ENCODE measurements around the gene CGGBP1. TPM values are rescaled to one million over a fixed set of nuclear protein-coding genes. Genes with fewer than 3 reads are reported as not detected.

CGGBP1 gene
- total RNA-seq, 1 donor from 2014 or later = 48.5 TPM

DNA sequence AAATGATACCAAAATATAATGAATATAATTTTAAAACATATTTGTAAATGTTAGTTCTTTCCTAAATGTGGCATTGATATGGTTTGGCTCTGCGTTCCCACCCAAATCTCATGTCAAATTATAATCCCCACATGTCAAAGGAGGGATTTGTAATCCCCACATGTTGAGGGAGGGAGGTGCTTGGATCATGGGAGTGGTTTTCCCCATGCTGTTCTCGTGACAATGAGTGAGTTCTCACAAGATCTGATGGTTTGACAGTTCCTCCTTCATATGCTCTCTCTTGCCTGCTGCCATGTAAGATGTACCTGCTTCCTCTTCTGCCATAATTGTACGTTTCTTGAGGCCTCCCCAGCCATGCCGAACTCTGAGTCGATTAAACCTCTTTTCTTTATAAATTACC, 12.0 kb downstream of the CGGBP1 start:
- Histone ChIP-seq H3K4me1 (no peaks in the 10 kb centered on the region), H3K9me3 (replicated peaks) (no peaks in the 10 kb centered on the region), H3K27ac (replicated peaks) (no peak overlapping the region), H3K4me3 (no peak overlapping the region), H3K36me3 (no peaks in the 10 kb centered on the region), H3K27me3 (ENCODE audit: low read depth) (no peaks in the 10 kb centered on the region)
- intact Hi-C loops (cut with micrococcal nuclease) = no loop called here
- TF ChIP-seq, protein P1, sequence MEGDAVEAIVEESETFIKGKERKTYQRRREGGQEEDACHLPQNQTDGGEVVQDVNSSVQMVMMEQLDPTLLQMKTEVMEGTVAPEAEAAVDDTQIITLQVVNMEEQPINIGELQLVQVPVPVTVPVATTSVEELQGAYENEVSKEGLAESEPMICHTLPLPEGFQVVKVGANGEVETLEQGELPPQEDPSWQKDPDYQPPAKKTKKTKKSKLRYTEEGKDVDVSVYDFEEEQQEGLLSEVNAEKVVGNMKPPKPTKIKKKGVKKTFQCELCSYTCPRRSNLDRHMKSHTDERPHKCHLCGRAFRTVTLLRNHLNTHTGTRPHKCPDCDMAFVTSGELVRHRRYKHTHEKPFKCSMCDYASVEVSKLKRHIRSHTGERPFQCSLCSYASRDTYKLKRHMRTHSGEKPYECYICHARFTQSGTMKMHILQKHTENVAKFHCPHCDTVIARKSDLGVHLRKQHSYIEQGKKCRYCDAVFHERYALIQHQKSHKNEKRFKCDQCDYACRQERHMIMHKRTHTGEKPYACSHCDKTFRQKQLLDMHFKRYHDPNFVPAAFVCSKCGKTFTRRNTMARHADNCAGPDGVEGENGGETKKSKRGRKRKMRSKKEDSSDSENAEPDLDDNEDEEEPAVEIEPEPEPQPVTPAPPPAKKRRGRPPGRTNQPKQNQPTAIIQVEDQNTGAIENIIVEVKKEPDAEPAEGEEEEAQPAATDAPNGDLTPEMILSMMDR (IDR thresholded peaks at IDR 0.05; ENCODE audit: borderline replicate concordance) = no peak
- DNase-seq = no peak

DNA sequence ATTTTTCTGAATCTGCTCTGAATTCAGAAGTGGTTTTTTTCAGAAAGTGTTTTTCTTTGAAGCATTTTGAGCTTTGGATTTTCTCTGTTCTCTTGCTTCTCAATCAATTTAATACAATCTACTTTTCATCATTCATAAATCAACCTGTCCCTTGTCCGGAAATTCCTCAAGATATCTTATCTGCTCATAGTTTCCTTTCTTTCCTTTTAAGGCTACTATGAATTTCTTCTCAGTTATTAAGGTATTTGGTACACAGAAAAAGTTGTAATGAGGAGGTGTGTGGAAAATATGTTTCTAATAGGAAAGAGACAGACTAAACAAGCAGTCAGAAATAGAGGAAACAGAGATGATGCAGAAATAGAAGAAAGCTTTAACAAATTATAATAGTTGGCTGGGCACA, 14.4 kb downstream of the CGGBP1 start:
- intact Hi-C loops (cut with micrococcal nuclease) = no loop called here
- Histone ChIP-seq H3K9me3 (replicated peaks) (no peaks in the 10 kb centered on the region), H3K27me3 (ENCODE audit: low read depth) (no peaks in the 10 kb centered on the region), H3K36me3 (no peaks in the 10 kb centered on the region), H3K4me1 (no peaks in the 10 kb centered on the region), H3K4me3 (no peak overlapping the region), H3K27ac (replicated peaks) (no peak overlapping the region)
- no peak for DNase-seq
- TF ChIP-seq, protein P1 (IDR thresholded peaks at IDR 0.05; ENCODE audit: borderline replicate concordance) = no peak

DNA sequence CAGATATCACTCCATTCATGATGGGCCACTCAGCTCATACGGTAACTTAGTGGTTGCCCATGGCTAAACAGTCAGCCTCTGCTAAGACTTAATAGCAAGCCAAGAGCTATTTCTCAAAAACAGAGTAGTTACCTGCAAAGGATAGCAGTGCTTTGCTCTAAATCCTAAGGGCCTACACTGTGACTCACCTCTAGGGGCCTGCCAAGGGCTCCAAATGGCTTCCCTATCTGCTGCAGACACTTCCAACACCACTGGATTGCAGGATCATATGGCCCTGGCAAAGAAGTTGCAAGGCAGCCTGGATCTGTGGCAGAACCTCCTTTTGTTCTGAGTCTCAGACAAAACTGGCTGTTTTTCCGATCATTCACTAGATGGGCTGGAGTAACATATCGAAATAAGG, 17.8 kb downstream of the CGGBP1 start:
- no peak overlapping the region for H3K27ac ChIP-seq (replicated peaks)
- intact Hi-C loops (cut with micrococcal nuclease) = no loop called here
- H3K27me3 ChIP-seq (ENCODE audit: low read depth) = no peaks in the 10 kb centered on the region
- TF ChIP-seq, protein P1 (IDR thresholded peaks at IDR 0.05; ENCODE audit: borderline replicate concordance) = no peak
- H3K36me3 ChIP-seq = no peaks in the 10 kb centered on the region
- H3K4me1 ChIP-seq = no peaks in the 10 kb centered on the region
- no peak for DNase-seq
- no peaks in the 10 kb centered on the region for H3K9me3 ChIP-seq (replicated peaks)
- H3K4me3 ChIP-seq = no peak overlapping the region

DNA sequence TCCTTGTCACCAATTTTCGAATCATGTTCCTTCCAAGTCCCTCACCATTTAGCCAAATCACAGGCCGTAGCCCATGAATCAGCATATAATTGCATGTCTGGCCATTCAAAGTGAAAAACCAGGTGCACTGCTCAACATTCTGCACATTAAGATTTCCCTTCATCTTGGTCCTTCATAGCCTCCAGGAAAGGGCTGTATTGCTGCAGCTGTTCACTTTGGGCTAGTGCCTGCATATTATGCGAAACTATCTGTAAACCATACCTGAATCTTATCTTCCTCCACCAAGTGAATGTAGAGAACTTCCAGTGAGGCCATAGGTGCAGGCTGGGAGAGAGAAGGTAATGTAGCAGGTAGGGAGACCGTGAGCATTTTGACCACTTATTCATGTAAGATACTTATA, 18.3 kb downstream of the CGGBP1 start:
- no peak for DNase-seq
- no peak overlapping the region for H3K27ac ChIP-seq (replicated peaks)
- H3K4me3 ChIP-seq = no peak overlapping the region
- no peaks in the 10 kb centered on the region for H3K4me1 ChIP-seq
- TF ChIP-seq, protein P1 (IDR thresholded peaks at IDR 0.05; ENCODE audit: borderline replicate concordance) = no peak
- no peaks in the 10 kb centered on the region for H3K36me3 ChIP-seq
- H3K9me3 ChIP-seq (replicated peaks) = no peaks in the 10 kb centered on the region
- intact Hi-C loops (cut with micrococcal nuclease) = no loop called here
- no peaks in the 10 kb centered on the region for H3K27me3 ChIP-seq (ENCODE audit: low read depth)

DNA sequence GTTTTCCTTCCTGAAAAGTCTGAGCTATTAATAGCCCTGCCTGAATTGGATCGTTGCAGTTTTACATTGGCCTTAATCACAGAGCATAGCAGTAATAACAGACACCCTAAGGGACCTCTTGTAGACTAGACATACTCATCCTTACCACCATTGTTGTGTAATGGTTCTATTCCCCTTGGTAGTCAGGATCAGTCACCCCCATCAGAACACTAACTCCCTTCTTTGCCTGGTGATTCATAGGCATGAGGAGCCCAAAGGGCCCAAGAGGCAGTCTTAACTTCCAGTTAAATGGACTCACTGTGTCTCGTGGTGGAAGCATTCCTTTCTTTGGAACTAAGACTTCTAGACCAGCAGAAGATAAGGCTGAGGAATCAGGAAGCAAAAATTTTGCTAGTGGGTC, 20.2 kb downstream of the CGGBP1 start:
- TF ChIP-seq, protein P1 (IDR thresholded peaks at IDR 0.05; ENCODE audit: borderline replicate concordance) = no peak
- Histone ChIP-seq H3K27ac (replicated peaks) (no peak overlapping the region), H3K9me3 (replicated peaks) (no peaks in the 10 kb centered on the region), H3K27me3 (ENCODE audit: low read depth) (no peaks in the 10 kb centered on the region), H3K4me1 (no peaks in the 10 kb centered on the region), H3K4me3 (no peak overlapping the region), H3K36me3 (no peaks in the 10 kb centered on the region)
- intact Hi-C loops (cut with micrococcal nuclease) = no loop called here
- DNase-seq = no peak

DNA sequence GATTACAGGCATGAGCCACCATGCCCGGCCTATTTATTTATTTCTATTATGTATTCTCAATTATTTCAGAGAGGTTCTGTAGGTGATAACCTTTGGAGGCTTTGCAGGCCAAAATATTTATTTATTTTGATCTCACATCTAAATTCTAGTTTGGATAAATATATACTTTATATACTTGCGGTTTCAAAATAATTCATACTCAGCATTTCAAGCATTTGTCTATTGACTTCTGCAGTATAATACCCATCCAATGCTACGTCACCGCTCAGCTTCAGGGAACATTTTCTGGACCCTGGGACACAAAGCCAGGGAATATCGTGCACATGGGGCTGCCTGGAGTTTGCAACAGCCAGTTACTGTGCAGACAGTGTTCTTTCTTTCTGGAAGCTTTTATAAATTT, 22.6 kb downstream of the CGGBP1 start:
- no peak for DNase-seq
- Histone ChIP-seq H3K9me3 (replicated peaks) (no peaks in the 10 kb centered on the region), H3K36me3 (no peaks in the 10 kb centered on the region), H3K4me3 (no peak overlapping the region), H3K4me1 (peaks cover 12% of the 10 kb centered on the region), H3K27ac (replicated peaks) (no peak overlapping the region), H3K27me3 (ENCODE audit: low read depth) (no peaks in the 10 kb centered on the region)
- intact Hi-C loops (cut with micrococcal nuclease) = no loop called here
- TF ChIP-seq, protein P1 (IDR thresholded peaks at IDR 0.05; ENCODE audit: borderline replicate concordance) = no peak

All from left ventricle myocardium inferior (tissue), 1 donor.